Inferior parietal cortex (tissue), 1 donor: ENCODE measurements around the gene NBPF1.
"Not testable (repeated sequence)": the region's sequence is repeated elsewhere in the genome, so short reads cannot be mapped to it uniquely, and the experiment has no call there.

Experiments
- DNase-seq: peaks from one replicate; pipeline ENCODE4 v3.0.0-alpha.2; 2016; ENCODE audit errors: extremely low spot score

The NBPF1 gene

GRCh38 chr1:16605532-16606505, 7.5 kb downstream of the NBPF1 start:
- DNase-seq, result no peak

GRCh38 chr1:16605213-16605525, 8.2 kb downstream of the NBPF1 start:
- DNase-seq, result no peak

- DNase-seq, result not testable (repeated sequence)
Measured at GRCh38 chr1:16604514-16605212, 8.7 kb downstream of the NBPF1 start.

GRCh38 chr1:16603623-16604022, 9.7 kb downstream of the NBPF1 start:
- not testable (repeated sequence) for DNase-seq

- DNase-seq, result not testable (repeated sequence)
Measured at GRCh38 chr1:16602336-16603011, 10.9 kb downstream of the NBPF1 start.

GRCh38 chr1:16600855-16601786, 12.2 kb downstream of the NBPF1 start:
- not testable (repeated sequence) for DNase-seq

- DNase-seq, result not testable (repeated sequence)
Measured at GRCh38 chr1:16599326-16599725, 14.0 kb downstream of the NBPF1 start.

GRCh38 chr1:16595216-16595615, 18.1 kb downstream of the NBPF1 start:
- not testable (repeated sequence) for DNase-seq

GRCh38 chr1:16591845-16592244, 21.5 kb downstream of the NBPF1 start:
- DNase-seq, result not testable (repeated sequence)

GRCh38 chr1:16588081-16588480, 25.3 kb downstream of the NBPF1 start:
- DNase-seq, result not testable (repeated sequence)

- DNase-seq, result not testable (repeated sequence)
Measured at GRCh38 chr1:16587639-16588038, 25.7 kb downstream of the NBPF1 start.

GRCh38 chr1:16565324-16565723, 48.0 kb downstream of the NBPF1 start:
- not testable (repeated sequence) for DNase-seq

- DNase-seq, result not testable (repeated sequence)
Measured at GRCh38 chr1:16561035-16561434, 52.3 kb downstream of the NBPF1 start.

GRCh38 chr1:16560498-16560897, 52.9 kb downstream of the NBPF1 start:
- not testable (repeated sequence) for DNase-seq

- DNase-seq, result not testable (repeated sequence)
Measured at GRCh38 chr1:16559688-16560087, 53.7 kb downstream of the NBPF1 start.

- not testable (repeated sequence) for DNase-seq
Measured at GRCh38 chr1:16557034-16557433, 56.3 kb downstream of the NBPF1 start.

- DNase-seq, result not testable (repeated sequence)
Measured at GRCh38 chr1:16553244-16553643, 60.1 kb downstream of the NBPF1 start.

- not testable (repeated sequence) for DNase-seq
Measured at GRCh38 chr1:16550212-16550918, 63.0 kb downstream of the NBPF1 start.

- DNase-seq, result not testable (repeated sequence)
Measured at GRCh38 chr1:16549545-16549944, 63.8 kb downstream of the NBPF1 start.

- not testable (repeated sequence) for DNase-seq
Measured at GRCh38 chr1:16547502-16548241, 65.7 kb downstream of the NBPF1 start.
